ENCODE results near the gene KCNQ1. TPM values are rescaled to one million over a fixed set of nuclear protein-coding genes. Genes with fewer than 3 reads are reported as not detected.

Gene KCNQ1
- total RNA-seq, 1 experiment from 2014 or later: 2.3 TPM

DNA sequence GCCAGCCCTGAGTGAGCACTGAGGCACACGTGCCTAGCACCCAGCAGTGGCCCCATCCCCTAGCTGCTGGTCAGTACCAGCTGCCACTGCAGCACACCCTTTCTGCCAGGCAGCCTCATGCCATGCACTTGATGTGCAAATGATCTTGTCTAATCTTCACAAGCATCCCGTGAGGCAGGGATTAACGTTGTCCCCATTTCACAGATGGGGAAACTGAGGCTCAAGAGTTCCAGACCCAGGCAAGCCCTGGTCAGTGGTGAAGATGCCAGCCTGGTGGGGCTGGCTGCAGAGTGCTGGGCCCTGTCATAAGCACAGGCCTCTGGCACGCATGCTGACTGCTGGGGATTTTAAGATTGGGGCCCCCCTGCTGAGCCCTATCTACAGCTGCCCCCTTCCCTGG is 449.1 kb downstream of the KCNQ1 start:
- Histone ChIP-seq H3K14ac (ENCODE audit: insufficient read depth, low read length) (no peak overlapping the region), H4K20me1 (ENCODE audit: control insufficient read depth, insufficient read depth, insufficient read length) (no peaks in the 10 kb centered on the region), H2BK15ac (ENCODE audit: low read depth, low read length) (no peak overlapping the region), H3K79me2 (ENCODE audit: insufficient read depth, low read length) (no peaks in the 10 kb centered on the region), H3K4ac (ENCODE audit: low read depth, low read length) (no peak overlapping the region), H3K56ac (ENCODE audit: insufficient read length, low read depth, low read length) (no peak overlapping the region), H3T11ph (ENCODE audit: low read length) (no peak overlapping the region), H3K79me1 (ENCODE audit: insufficient read depth, low read depth, low read length, poor library complexity, severe bottlenecking) (no peaks in the 10 kb centered on the region), H3K18ac (ENCODE audit: insufficient read length, low read depth, low read length) (no peak overlapping the region), H4K91ac (ENCODE audit: insufficient read length, low read depth, low read length) (no peak overlapping the region), H3K23me2 (ENCODE audit: insufficient read length, low read depth, low read length, poor library complexity, severe bottlenecking) (no peaks in the 10 kb centered on the region), H2AK5ac (ENCODE audit: insufficient read length, low read length) (no peak overlapping the region), H3K9ac (ENCODE audit: extremely low read depth, insufficient read length, low read length) (no peak overlapping the region), H4K8ac (replicated peaks; ENCODE audit: insufficient read length, low read depth, low read length) (no peak overlapping the region), H3K4me1 (ENCODE audit: insufficient read depth, low read length) (no peaks in the 10 kb centered on the region), H2AFZ (ENCODE audit: low read length) (no peak overlapping the region), H2BK12ac (ENCODE audit: insufficient read length, low read depth, low read length) (no peak overlapping the region), H3K9me3 (ENCODE audit: control insufficient read depth, low read depth, low read length) (peaks cover 4% of the 10 kb centered on the region), H3K27me3 (ENCODE audit: insufficient read depth, low read length) (no peaks in the 10 kb centered on the region; the same call in 1 of the 2 replicates), H2BK20ac (ENCODE audit: low read depth, low read length, poor library complexity, severe bottlenecking) (no peak overlapping the region), H2BK120ac (ENCODE audit: low read depth, low read length, poor library complexity, severe bottlenecking) (no peak overlapping the region), H3K23ac (ENCODE audit: insufficient read length, low read depth, low read length) (no peak overlapping the region), H4K5ac (ENCODE audit: insufficient read length, low read depth, low read length) (no peak overlapping the region), H3K27ac (ENCODE audit: insufficient read length, low read depth, low read length) (no peak overlapping the region), H3K4me2 (ENCODE audit: insufficient read depth, insufficient read length, low read length) (no peak overlapping the region), H2BK5ac (ENCODE audit: insufficient read length, low read length) (no peak overlapping the region)
- Mint-ChIP-seq H3K4me3 (no peak overlapping the region), H3K9me3 (peaks cover 0 to 2% of the 10 kb centered on the region in 2 experiments; a peak in 2 of 5 replicates), H3K36me3 (ENCODE audit: insufficient read depth in 1 of 3, low read depth in 3 of 3) (no peaks in the 10 kb centered on the region; a peak in 1 of 7 replicates), H3K4me1 (peaks cover 13 to 14% of the 10 kb centered on the region in 2 experiments), H3K27ac (no peak overlapping the region), H3K27me3 (ENCODE audit: low read depth) (peaks cover 66% of the 10 kb centered on the region)
- TF ChIP-seq, protein P1, sequence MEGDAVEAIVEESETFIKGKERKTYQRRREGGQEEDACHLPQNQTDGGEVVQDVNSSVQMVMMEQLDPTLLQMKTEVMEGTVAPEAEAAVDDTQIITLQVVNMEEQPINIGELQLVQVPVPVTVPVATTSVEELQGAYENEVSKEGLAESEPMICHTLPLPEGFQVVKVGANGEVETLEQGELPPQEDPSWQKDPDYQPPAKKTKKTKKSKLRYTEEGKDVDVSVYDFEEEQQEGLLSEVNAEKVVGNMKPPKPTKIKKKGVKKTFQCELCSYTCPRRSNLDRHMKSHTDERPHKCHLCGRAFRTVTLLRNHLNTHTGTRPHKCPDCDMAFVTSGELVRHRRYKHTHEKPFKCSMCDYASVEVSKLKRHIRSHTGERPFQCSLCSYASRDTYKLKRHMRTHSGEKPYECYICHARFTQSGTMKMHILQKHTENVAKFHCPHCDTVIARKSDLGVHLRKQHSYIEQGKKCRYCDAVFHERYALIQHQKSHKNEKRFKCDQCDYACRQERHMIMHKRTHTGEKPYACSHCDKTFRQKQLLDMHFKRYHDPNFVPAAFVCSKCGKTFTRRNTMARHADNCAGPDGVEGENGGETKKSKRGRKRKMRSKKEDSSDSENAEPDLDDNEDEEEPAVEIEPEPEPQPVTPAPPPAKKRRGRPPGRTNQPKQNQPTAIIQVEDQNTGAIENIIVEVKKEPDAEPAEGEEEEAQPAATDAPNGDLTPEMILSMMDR (conservative IDR thresholded peaks at IDR 0.05): no peak
- DNase-seq: no peak
- no CpG with 5 or more reads among the region's 4 CpGs for WGBS (ENCODE audit: extremely low coverage, insufficient read length, low lambda C conversion rate)

Data from H9 (cell line).